Fibroblast of villous mesenchyme (primary cell): ENCODE results near the gene ARMH2. TPM values are rescaled to one million over a fixed set of nuclear protein-coding genes. Genes with fewer than 3 reads are reported as not detected.

Experiments
- DNase-seq: peaks from one replicate; pipeline ENCODE4 v3.0.0-alpha.2; 2010; ENCODE audit warnings: low read depth
- H3K4me3 ChIP-seq: 2 replicates; pipeline ENCODE4 v1.5.1; 2011; ENCODE audit warnings: low read depth, mild to moderate bottlenecking, low read length
- total RNA-seq: library from RNA; depleted of rRNA; stranded (reverse); fragments of >200 nt; gene quantifications from 2 replicates; pipeline ENCODE4 v1.2.3, GENCODE V29; 2012
- TF ChIP-seq, protein P1 (sequence below): IDR thresholded peaks from 2 replicates; pipeline ENCODE4 v1.5.1; 2012; ENCODE audit warnings: low read depth, mild to moderate bottlenecking, low read length; ENCODE audit not compliant: insufficient read depth

ARMH2 gene
- total RNA-seq, 1 donor = not detected

DNA sequence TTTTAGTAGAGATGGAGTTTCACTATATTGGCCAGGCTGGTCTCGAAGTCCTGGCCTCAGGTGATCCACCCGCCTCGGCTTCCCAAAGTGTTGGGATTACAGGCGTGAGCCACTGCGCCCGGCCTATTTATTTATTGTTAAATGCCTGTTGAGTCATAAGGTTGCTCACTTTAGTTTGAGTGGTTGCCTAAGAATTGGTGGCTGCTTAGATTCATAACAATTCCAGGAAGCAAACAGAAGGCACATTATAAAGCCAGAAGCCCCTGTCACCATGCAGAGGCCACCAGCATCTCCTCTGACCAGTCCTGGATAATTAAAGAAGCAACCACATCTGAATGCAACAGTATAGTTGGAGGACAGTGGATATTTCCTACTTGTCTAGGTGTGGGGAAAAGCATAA lies 24.0 kb upstream of the ARMH2 start:
- H3K4me3 ChIP-seq = no peak overlapping the region
- DNase-seq = peak; percentile 49
- TF ChIP-seq, protein P1, sequence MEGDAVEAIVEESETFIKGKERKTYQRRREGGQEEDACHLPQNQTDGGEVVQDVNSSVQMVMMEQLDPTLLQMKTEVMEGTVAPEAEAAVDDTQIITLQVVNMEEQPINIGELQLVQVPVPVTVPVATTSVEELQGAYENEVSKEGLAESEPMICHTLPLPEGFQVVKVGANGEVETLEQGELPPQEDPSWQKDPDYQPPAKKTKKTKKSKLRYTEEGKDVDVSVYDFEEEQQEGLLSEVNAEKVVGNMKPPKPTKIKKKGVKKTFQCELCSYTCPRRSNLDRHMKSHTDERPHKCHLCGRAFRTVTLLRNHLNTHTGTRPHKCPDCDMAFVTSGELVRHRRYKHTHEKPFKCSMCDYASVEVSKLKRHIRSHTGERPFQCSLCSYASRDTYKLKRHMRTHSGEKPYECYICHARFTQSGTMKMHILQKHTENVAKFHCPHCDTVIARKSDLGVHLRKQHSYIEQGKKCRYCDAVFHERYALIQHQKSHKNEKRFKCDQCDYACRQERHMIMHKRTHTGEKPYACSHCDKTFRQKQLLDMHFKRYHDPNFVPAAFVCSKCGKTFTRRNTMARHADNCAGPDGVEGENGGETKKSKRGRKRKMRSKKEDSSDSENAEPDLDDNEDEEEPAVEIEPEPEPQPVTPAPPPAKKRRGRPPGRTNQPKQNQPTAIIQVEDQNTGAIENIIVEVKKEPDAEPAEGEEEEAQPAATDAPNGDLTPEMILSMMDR = no peak

GRCh38 chr6:24821860-24822444 lies 23.2 kb upstream of the ARMH2 start:
- TF ChIP-seq, protein P1 = no peak
- H3K4me3 ChIP-seq = no peak overlapping the region
- no peak for DNase-seq

DNA sequence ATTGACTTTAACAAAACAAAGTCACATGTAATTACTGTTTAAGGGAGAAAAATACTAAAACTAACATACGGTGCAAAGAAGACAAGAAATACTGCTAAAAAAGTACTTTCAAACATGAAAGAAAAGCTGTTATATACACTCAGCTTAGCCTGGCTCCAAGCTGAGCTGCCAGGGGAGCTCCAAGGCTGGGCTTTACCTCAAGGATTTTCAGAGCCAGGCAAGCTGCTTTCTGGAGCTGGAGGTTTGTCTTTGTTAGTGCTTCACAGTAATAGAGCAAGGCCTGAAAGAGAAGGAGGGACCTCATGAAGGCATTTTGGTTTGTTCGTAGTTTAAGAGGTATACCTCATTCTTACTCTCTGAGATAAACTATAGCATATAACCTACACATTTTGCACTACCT lies 19.6 kb upstream of the ARMH2 start:
- no peak overlapping the region for H3K4me3 ChIP-seq
- DNase-seq = no peak
- TF ChIP-seq, protein P1 = no peak

- TF ChIP-seq, protein P1 = no peak
- DNase-seq = no peak
Observed at GRCh38 chr6:24809728-24810127, 11.0 kb upstream of the ARMH2 start.

GRCh38 chr6:24807584-24807983 lies 8.9 kb upstream of the ARMH2 start:
- H3K4me3 ChIP-seq = no peak overlapping the region
- no peak for DNase-seq
- TF ChIP-seq, protein P1 = no peak

More at GRCh38 chr6:24809728-24810127, 11.0 kb upstream of the ARMH2 start:
- no peak overlapping the region for H3K4me3 ChIP-seq

- no peak for DNase-seq
- TF ChIP-seq, protein P1 = no peak
- H3K4me3 ChIP-seq = no peak overlapping the region
Observed at GRCh38 chr6:24802271-24803059, 3.7 kb upstream of the ARMH2 start.
